GM21526 (cell line): ENCODE data around the gene CXorf49.
"Not testable (repeated sequence)": the region's sequence is repeated elsewhere in the genome, so short reads cannot be mapped to it uniquely, and the experiment has no call there.

Experiments
- ATAC-seq: cut with Tn5 transposase; IDR thresholded peaks from one replicate; pipeline ENCODE4 v1.9.1; 2021; ENCODE audit warnings: moderate library complexity; ENCODE audit not compliant: unreplicated experiment, low FRiP score

Gene CXorf49

DNA sequence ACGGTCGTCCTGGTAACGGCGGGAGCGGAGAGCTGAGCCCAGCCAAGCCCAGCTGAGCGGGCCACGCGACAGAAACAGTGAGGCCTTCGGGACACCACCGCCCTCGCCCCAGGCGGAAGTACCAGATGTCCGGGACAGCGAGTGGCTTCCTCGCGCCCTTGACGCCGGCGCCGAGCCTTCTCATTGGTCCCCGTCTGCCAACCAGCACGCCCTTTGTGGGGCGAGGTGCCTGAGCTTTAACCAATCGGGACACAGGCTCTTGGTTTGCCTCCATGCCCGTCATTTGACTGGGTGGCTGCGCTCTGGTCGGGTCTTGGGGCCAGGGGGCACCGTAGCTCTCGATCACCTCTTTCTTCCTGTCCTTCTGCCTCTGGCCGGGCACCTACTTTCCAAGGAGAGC, at the start of gene CXorf49:
CXorf49 (minus strand) TSS at position 101 of the 400 bp plus-strand sequence. CDS start 134 bp downstream, outside the sequence.
- not testable (repeated sequence) for ATAC-seq

DNA sequence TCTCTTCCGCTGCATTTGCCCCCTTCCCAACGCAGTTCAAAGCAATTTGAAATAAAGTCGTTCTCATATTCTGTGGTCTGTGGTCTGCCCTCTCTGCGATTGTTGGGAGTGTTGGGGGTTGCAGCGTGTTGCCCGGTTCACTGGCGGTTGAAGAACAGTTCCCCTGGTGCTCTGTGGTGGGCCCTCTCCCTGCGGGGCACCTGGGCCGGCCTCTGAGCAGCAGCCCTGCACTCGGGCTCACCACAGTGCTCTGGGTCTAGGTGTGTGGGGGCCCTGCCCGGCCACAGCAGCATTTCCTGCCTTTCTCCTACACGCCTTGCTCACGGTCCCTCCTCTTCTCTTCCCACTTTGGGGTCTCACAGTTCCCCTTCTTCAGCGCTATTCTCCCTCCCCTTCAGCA, 49.0 kb upstream of the CXorf49 start:
- ATAC-seq, result not testable (repeated sequence)

DNA sequence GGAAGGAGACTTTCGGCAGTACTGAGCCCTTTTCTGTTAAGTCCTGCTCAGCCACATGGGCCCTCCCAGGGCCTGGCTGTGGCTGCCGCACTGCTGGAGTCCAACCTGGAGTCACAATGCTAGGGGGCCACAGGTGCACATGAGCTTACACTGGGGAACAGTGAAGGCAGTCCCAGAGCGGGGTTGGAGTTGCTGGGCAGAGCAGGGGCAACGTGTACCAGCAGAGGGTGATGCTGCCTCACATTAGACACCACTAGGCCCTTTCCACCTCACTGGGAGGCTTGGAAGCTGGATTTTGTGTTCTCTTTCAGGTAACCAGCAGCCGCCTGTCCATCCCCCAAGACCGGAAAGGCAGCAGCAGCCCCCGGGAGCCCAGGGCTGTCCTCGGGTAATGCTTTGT, 47.5 kb upstream of the CXorf49 start:
- ATAC-seq, result not testable (repeated sequence)

DNA sequence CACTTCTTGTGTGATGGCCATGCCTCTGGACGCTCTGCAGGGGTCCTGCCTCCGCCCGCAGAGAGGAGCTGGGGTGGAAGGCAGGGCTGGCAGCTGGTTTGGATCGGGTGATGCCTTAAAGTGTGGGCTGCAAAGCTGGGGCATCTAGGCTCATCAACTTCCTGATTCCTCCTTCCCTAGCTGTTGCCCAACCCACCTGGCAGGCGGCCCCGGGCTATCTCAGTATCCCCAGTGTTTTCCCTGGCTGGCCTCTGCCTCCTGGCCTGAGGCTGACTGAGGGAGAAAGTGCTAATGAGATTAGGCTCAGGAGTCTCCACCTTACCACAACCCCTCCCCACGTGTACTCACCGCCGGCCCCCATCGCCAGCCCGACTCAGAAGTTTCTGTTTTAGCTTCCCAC, 46.7 kb upstream of the CXorf49 start:
- not testable (repeated sequence) for ATAC-seq

DNA sequence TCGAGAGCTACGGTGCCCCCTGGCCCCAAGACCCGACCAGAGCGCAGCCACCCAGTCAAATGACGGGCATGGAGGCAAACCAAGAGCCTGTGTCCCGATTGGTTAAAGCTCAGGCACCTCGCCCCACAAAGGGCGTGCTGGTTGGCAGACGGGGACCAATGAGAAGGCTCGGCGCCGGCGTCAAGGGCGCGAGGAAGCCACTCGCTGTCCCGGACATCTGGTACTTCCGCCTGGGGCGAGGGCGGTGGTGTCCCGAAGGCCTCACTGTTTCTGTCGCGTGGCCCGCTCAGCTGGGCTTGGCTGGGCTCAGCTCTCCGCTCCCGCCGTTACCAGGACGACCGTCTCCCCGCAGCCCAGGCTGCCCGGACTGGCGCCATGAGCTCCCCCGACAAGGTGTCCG, 45.0 kb upstream of the CXorf49 start, which contains the start of gene CXorf49B:
CXorf49B (plus strand) TSS at position 301 of the 400 bp plus-strand sequence; CDS start at position 376, 75 bp downstream.
- not testable (repeated sequence) for ATAC-seq

DNA sequence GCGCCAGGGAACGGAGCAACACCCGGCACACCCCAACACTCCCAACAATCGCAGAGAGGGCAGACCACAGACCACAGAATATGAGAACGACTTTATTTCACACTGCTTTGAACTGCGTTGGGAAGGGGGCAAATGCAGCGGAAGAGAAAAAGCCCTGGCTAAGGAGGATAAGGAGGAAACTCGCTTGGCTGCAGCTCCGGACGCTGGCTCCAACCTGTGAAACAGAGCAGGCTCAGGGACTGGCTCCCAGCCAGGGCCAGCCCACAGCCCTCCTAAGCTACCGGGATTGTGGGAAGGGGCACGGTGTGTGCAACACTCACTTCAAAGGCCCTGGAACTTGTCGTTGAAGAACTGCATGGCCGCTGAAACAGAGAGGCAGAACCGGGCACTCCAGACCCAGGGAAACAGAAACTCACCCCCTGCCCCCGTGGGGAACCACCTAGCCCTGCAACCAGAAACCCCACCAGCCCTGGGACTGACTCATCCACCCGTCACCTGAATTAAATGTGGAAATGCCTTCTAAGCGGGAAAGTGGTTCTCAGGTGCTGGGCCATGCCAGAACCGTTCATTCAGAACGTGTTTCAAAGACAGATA, 42.7 kb upstream of the CXorf49 start:
- ATAC-seq, result not testable (repeated sequence)

DNA sequence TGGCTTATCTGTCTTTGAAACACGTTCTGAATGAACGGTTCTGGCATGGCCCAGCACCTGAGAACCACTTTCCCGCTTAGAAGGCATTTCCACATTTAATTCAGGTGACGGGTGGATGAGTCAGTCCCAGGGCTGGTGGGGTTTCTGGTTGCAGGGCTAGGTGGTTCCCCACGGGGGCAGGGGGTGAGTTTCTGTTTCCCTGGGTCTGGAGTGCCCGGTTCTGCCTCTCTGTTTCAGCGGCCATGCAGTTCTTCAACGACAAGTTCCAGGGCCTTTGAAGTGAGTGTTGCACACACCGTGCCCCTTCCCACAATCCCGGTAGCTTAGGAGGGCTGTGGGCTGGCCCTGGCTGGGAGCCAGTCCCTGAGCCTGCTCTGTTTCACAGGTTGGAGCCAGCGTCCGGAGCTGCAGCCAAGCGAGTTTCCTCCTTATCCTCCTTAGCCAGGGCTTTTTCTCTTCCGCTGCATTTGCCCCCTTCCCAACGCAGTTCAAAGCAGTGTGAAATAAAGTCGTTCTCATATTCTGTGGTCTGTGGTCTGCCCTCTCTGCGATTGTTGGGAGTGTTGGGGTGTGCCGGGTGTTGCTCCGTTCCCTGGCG, 2.3 kb upstream of the CXorf49 start:
- not testable (repeated sequence) for ATAC-seq

DNA sequence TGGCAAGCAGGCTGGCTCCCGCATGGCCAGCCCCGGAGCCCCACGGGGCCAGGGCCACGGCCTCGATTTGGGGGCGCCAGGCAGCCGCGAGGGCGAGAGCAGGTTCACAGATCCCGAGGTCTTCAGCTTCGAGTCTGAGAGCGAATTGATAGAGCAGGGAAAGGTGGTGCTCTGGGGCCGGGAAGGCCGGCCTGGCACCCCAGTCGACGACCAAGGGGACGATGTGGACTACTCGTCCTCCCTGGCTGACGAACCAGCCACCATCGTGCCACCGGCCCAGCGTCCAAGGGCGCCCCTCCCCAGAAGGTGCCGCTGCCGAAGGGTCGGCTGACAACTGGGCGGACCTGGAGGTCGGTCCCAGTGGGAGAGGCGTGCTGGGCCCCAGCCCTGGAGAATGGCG, 1.1 kb upstream of the CXorf49 start:
- not testable (repeated sequence) for ATAC-seq

DNA sequence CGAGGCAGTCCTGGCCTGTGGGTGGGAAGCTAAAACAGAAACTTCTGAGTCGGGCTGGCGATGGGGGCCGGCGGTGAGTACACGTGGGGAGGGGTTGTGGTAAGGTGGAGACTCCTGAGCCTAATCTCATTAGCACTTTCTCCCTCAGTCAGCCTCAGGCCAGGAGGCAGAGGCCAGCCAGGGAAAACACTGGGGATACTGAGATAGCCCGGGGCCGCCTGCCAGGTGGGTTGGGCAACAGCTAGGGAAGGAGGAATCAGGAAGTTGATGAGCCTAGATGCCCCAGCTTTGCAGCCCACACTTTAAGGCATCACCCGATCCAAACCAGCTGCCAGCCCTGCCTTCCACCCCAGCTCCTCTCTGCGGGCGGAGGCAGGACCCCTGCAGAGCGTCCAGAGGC, 1.8 kb downstream of the CXorf49 start:
- not testable (repeated sequence) for ATAC-seq

DNA sequence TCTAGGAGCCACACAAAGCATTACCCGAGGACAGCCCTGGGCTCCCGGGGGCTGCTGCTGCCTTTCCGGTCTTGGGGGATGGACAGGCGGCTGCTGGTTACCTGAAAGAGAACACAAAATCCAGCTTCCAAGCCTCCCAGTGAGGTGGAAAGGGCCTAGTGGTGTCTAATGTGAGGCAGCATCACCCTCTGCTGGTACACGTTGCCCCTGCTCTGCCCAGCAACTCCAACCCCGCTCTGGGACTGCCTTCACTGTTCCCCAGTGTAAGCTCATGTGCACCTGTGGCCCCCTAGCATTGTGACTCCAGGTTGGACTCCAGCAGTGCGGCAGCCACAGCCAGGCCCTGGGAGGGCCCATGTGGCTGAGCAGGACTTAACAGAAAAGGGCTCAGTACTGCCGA, 2.5 kb downstream of the CXorf49 start:
- not testable (repeated sequence) for ATAC-seq

DNA sequence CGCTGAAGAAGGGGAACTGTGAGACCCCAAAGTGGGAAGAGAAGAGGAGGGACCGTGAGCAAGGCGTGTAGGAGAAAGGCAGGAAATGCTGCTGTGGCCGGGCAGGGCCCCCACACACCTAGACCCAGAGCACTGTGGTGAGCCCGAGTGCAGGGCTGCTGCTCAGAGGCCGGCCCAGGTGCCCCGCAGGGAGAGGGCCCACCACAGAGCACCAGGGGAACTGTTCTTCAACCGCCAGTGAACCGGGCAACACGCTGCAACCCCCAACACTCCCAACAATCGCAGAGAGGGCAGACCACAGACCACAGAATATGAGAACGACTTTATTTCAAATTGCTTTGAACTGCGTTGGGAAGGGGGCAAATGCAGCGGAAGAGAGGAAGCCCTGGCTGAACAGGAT, 4.0 kb downstream of the CXorf49 start:
- not testable (repeated sequence) for ATAC-seq

DNA sequence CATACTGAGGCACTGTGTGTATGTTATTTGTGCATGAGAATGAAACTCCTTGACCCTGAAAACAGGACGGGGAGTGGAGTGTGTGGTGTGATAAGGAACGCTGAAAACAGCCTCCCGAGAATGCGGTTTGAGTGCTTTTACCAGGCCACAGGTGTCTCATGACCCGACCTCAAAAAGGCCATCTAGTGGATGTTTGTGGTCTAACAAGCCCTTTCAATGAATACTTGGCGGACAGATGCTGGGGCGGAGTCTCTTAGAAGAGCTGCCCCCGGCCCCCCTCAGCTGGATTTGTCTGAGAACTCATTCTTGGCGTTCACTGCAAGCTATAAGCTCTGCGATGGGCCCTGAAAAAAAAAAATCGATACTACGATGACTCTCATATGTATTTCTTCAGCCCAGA, 15.2 kb downstream of the CXorf49 start:
- ATAC-seq, result not testable (repeated sequence)

DNA sequence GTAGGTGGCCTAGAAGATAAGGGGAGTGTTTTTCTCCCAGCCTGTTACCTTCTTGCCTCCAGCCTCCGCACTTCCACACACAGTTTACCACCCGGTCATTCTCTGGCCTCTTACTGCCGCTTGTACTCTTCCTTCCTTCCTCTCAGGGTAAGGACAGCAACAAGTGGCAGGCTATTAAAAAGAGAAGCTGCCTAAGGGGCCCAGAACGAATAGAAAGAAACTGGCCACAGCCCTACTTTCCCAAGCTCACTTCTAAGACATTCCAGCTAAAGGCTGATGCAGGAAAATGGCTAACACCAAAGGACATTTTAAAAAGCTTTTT, 19.1 kb downstream of the CXorf49 start:
- ATAC-seq, result not testable (repeated sequence)

DNA sequence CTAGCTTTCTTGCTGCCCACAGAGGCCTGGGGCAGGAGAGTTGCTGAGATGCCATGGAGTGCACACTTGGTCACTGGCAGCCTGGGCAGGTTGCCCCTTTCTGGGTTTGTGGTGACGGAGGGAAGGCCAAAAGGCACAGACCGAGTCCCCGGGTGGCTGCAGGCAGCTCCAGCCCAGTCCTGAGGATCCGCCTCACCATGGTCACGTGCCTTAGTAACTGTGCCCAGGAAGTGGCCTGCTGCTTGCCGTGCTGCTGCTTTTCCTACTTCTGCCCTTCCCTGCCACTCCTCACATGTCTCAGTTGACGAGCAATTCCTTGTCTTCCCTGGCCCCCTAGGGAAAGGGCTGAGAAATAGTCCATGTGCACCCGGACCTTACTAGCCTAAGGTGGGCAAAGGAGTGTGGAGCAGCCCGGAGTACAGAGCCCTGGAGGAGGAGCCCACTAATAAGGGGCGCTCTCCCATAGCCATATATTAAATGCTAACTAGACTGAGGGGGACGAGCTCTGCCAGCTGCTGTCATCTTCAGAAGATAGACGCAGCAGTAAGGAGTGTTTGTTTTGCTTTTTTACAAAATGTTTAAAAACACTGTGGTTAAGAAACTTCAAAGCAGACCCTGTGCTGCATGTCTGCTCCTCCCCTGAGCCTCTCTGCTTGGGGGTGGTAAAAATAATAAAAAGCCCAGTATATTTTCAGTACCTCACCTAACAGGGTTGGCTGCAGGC, 19.6 kb downstream of the CXorf49 start:
- not testable (repeated sequence) for ATAC-seq

DNA sequence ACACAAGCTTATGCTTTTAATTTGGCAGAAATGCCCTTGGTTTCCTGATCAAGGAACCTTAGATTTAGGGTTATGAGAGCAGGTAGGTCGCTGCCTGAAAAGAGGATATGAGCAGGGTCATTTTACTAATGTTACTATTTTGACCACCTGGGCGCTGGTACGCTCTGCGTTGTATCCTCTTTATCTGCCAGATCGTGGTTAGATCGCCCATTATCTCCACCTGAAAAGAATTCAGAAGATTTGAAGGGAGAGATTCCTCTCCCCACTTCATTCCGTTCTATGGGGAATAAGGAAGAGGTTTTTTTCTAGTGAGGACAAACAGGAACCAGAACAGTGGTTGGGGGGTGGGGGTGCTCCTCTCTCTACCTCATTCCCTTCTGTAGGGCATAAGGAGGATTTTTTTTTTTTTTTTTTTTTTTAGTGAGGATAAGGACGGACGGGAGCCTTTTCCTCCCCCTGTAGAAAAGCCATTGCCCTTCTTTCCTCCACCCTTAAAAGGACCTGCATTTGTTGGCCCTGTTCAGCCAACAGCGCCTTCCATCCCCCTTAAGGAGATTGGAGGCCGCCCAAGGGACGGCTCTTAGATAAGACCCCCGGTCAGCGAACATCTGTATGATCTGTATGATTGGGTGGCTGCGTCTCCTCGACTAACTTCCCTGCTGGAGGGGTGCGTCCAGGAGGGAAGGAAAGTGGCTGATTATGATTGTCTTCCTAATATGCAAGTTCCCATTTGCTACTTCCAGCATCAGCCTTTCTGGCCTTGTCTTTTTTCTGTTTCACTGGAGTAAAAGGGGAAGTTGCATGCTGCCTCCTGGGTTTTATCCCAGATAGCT, 20.4 kb downstream of the CXorf49 start:
- ATAC-seq, result not testable (repeated sequence)

DNA sequence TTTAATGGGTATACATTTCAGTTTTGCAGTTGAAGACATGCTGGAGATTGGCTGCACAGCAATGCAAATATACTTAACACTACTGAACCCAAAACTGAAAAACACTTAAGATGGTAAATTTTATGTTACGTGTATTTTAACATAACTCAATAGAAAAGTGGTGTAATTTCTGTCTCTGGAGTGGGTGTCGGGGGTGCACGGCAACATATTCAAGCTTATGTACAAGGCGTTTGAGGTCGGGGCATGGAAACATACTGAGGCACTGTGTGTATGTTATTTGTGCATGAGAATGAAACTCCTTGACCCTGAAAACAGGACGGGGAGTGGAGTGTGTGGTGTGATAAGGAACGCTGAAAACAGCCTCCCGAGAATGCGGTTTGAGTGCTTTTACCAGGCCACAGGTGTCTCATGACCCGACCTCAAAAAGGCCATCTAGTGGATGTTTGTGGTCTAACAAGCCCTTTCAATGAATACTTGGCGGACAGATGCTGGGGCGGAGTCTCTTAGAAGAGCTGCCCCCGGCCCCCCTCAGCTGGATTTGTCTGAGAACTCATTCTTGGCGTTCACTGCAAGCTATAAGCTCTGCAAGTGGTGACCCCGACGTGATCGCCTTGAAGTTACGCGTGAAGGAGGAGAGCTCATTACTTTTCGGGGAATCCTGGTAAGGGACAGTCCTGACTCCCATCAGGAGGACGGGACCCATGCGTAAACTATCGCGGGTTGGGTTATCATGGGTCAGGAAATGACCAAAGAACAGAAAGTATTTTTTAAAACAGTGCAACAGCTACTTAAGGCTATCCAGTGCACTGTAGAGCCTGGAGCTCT, 21.2 kb downstream of the CXorf49 start:
- not testable (repeated sequence) for ATAC-seq

DNA sequence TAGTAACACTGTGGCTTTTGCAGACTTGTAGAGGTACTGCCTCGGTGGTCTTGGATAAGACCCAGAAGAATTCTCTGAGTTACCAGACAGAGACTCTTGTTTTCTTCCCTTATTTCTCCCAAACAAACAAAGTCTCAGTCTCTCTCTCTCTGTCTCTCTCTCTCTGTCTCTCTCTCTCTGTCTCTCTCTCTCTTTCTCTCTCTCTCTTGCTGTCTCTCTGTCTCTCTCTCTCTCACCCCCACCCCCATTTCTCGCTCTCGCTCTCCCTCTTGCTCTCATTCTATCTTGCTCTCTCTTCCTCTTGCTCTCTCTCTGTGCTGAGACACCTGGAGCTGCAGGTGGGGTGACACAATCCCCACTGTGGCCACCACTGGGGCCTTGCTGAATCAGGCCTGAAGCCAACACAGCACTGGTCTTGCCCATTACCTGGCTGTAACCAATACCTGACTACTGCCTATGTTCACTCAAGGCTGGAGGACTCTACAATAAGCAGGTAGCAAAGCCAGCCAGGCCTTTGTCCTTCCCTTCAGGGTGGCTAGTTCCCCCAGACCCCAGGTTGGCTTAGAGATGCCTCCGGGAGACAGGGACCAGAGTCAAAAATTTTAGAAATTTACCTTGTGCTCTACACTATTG, 38.4 kb downstream of the CXorf49 start:
- no peak for ATAC-seq

DNA sequence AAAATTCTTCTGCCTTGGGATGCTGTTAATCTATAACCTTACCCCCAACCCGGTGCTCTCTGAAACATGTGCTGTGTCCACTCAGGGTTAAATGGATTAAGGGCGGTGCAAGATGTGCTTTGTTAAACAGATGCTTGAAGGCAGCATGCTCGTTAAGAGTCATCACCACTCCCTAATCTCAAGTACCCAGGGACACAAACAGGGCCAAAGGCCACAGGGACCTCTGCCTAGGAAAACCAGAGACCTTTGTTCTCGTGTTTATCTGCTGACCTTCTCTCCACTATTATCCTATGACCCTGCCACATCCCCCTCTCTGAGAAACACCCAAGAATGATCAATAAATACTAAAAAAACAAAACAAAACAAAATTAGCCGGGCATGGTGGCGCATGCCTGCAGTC, 40.9 kb downstream of the CXorf49 start:
- not testable (repeated sequence) for ATAC-seq

DNA sequence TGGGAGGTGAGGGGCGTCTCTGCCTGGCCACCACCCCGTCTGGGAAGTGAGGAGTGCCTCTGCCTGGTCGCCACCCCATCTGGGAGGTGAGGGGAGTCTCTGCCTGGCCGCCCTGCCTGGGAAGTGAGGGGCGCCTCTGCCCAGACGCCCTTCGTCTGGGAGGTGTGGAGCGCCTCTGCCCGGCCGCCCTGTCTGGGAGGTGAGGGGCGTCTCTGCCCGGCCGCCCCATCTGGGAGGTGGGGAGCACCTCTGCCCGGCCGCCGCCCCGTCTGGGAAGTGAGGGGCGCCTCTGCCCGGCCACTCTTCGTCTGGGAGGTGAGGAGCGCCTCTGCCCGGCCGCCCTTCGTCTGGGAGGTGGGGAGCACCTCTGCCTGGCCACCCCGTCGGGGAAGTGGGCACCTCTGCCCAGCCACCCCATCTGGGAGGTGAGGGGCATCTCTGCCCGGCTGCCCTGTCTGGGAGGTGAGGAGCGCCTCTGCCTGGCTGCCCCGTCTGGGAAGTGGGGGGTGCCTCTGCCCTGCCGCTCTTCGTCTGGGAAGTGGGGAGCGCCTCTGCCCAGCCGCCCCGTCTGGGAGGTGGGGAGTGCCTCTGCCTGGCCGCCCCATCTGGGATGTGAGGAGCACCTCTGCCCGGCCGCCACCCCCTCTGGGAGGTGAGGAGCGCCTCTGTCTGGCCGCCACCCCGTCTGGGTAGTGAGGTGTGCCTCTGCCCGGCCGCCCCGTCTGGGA, 41.9 kb downstream of the CXorf49 start:
- not testable (repeated sequence) for ATAC-seq
